ENCODE results near the gene TGFBI.

DNA sequence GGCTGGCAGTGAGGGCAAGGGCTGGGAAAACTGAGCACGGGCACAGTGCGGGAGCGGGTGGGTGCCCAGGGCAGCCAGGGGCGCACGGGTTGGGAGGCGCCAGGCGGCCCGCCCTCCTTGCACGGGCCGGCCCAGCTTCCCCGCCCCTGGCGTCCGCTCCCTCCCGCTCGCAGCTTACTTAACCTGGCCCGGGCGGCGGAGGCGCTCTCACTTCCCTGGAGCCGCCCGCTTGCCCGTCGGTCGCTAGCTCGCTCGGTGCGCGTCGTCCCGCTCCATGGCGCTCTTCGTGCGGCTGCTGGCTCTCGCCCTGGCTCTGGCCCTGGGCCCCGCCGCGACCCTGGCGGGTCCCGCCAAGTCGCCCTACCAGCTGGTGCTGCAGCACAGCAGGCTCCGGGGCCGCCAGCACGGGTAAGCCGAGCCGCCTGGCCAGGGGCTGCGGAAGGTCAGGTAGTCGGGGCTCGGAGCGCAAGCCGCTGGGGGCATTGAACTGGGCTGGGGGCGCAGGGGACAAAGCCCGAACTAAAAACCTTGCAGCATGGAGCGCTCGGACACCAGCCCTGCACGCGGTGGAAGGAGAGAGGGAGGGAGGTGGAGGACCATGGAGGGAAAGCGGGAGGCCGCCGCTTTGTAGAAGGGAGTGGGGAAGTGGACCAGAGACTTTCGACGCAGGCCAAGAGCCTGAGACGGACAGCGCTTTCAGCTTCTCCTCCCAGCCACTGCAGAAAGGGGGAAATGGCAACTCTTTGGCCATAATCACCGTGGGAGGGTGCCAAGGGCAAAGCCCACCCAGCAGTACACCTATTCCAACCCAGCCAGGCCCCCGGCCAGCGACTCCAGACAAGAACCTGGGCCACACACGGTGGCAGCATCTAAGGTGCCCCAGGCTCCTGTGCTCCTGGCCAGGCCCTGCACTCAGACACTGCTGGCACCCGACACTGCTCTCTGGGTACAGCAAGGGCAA lies at the start of gene TGFBI:
- TF ChIP-seq, protein P1, sequence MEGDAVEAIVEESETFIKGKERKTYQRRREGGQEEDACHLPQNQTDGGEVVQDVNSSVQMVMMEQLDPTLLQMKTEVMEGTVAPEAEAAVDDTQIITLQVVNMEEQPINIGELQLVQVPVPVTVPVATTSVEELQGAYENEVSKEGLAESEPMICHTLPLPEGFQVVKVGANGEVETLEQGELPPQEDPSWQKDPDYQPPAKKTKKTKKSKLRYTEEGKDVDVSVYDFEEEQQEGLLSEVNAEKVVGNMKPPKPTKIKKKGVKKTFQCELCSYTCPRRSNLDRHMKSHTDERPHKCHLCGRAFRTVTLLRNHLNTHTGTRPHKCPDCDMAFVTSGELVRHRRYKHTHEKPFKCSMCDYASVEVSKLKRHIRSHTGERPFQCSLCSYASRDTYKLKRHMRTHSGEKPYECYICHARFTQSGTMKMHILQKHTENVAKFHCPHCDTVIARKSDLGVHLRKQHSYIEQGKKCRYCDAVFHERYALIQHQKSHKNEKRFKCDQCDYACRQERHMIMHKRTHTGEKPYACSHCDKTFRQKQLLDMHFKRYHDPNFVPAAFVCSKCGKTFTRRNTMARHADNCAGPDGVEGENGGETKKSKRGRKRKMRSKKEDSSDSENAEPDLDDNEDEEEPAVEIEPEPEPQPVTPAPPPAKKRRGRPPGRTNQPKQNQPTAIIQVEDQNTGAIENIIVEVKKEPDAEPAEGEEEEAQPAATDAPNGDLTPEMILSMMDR (IDR thresholded peaks at IDR 0.05): no peak
- TF ChIP-seq POLR2A (IDR thresholded peaks at IDR 0.05): peak in 1 of 2 donors; percentile 12

All from adrenal gland (tissue), 5 donors.